Measurements from ENCODE around the gene LINGO4.

GRCh38 chr1:151773702-151774101 is 31.5 kb downstream of the LINGO4 start:
- TF ChIP-seq POLR2A (IDR thresholded peaks at IDR 0.05; ENCODE audit: low read length) (no peak), GATA1 (IDR thresholded peaks at IDR 0.05; ENCODE audit: low read depth, low read length) (no peak)

Data from erythroblast (primary cell).